Globus pallidus (tissue), 1 donor: ENCODE data around the gene TMEM132D.

ENCODE experiments used
- DNase-seq: peaks from one replicate; pipeline ENCODE4 v3.0.0-alpha.2; 2015; ENCODE audit warnings: low spot score

The TMEM132D gene

GRCh38 chr12:129723260-129723659, 180.6 kb downstream of the TMEM132D start:
- no peak for DNase-seq

DNA sequence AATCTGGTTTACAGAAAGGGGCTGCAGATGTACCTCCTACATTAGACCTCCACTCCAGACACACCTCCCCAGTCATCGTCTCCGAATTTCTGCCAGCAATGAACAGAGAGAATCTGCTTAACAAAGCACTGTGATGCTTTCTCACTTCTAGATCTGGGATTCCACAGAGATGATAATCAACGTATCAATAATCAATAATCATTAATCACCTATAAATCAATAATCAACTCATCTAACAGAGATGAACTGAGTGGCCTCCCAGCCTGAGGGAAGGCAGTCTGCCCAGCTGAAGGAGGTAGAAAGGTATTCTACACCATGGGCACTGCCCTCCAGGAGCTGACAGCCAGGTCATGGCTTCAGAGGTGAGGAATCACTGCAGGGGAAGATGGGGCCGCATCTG, 183.2 kb downstream of the TMEM132D start:
- no peak for DNase-seq

DNA sequence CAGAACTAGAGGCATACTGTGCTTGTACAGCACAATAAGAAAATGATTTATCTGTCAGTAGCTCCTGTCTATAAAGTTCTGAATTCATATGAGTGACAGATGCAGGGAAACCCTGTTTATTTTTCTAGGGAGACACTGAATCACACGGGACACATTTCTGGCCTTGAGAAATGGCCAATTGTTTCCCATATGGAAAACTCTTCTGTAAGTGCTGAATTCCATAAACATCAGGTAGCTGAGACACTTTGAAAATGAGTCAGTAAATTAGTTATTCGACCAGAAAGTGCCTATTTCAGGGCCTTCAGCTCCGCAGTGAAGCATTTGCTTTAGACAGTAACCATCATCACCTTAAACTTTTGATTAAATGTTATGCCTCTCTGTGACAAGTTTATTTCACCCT, 184.4 kb downstream of the TMEM132D start:
- DNase-seq, result no peak

DNA sequence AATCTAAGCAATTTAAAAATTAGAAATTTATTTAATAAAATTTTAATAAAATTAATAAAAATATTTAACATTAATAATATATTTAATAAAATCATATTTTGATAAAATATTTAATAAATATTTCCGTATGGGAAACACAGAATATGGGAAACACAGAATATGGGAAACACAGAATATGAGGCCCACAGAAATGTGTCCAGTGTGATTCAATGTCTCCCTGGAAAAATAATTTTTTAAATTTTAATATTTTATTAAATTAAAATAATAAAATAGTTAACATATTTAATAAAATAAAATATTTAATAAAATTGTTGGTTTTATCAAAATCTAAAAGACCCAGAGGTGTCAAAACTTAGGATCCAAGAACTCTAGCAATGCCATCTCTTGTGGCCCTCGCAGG, 186.4 kb downstream of the TMEM132D start:
- DNase-seq, result no peak

DNA sequence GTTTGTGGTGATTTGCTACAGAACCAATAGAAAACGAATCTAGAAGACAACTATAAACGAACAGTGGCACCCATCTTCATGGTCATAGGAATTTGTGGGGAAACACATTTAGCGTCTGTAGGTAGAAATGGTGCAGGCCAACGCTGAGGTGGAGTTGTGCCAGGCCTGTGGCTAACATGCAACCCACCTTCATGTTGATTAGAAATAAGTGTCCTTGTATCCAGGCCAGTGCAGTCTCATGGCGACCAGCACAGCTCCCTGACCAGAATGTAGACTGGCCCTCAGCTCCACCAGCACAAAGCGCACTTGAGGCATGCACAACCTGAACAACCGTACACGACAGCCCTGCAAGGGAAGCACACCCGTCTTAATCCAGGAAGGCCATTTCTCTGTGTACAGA, 187.0 kb downstream of the TMEM132D start:
- DNase-seq, result no peak

DNA sequence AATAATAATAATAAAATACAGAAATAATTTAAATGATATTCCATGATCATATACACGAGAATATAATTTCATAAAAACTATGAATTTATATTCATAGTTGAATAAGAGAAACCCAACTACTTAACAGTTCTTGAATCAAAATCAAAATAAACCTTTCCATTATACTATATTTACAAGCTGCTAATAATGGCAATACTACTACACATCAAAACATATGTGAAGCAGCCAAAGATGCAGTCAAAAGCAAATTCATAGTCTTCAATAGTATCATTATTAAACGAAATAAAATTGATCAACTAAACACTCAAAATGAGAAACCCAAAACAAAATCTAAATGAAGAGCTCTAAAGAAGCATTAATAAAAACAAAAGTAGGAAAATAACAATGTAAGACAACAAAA, 197.1 kb downstream of the TMEM132D start:
- DNase-seq, result no peak

DNA sequence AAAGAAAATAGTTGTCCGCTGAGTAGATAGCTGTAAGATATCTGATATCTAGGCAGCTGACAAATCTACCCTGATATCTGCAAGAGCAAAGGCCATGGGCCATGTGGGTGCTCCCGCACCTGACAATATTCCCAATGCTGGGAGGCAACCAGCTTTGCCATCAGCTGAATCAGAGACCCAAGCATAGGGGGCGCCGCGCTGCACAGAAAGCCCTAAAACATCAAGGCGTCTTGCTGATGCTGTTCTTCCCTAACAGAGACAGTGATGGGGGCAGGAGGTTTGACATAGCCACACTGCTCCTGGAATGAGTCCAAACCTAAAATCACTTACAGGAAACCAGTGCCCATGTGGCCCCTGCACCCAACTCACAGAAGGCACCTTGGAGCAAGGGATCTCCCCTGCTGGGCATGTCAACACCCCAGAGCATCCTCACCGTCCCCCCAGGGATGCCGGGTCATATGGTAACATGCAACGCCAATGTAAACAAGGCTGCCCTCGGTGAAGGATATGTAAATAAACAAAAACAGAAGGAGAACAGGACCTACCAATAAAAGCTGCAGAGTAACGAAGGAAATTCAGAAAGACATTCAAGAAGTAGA, 199.5 kb downstream of the TMEM132D start:
- no peak for DNase-seq

DNA sequence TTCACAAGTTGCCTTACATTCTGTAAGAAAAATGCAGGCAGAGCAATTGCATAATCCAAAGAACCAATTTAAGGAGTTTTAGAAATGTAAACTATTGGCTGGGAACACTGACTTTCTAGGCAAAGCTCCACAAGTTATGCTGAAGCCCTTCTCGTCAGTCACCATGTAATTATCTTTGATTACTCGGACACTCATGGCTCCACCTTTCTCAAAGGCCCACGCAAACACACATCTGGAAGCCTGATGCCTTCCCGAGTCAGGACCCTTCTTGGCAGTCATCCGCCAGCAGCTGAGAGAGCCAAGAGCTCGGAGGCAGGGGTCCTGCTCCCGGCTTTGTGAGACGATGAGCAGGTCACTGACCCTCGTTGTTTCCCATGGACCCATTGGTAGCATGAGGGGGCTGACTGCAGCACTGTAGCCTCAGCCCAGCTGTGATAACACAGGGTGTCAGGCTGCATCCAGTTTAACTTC, 202.2 kb downstream of the TMEM132D start:
- no peak for DNase-seq

- no peak for DNase-seq
Observed at GRCh38 chr12:129700036-129700435, 203.8 kb downstream of the TMEM132D start.

DNA sequence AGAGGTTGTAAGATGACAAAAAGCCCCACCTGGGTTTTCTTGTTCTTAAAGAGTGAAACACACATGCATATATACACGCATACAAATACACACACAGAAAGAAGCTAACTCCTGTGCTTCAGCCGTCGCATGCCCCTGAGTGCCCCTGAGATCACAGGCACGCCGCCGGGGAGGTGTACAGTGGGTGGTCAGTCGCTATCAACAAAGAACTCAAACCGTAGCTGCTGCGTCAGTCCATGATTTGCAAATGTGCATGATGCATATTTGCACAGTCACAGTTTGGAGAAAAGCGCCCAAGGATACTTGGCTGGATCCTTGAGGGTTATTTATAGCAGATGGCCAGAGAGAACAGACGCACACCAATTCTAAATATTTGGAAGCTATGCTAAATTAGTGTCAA, 206.9 kb downstream of the TMEM132D start:
- no peak for DNase-seq

- DNase-seq, result no peak
Observed at GRCh38 chr12:129696405-129696804, 207.4 kb downstream of the TMEM132D start.

- no peak for DNase-seq
Observed at GRCh38 chr12:129693731-129694130, 210.1 kb downstream of the TMEM132D start.

GRCh38 chr12:129687731-129688130, 216.1 kb downstream of the TMEM132D start:
- no peak for DNase-seq

GRCh38 chr12:129681830-129682229, 222.0 kb downstream of the TMEM132D start:
- no peak for DNase-seq

- DNase-seq, result no peak
Observed at GRCh38 chr12:129681151-129681550, 222.7 kb downstream of the TMEM132D start.

DNA sequence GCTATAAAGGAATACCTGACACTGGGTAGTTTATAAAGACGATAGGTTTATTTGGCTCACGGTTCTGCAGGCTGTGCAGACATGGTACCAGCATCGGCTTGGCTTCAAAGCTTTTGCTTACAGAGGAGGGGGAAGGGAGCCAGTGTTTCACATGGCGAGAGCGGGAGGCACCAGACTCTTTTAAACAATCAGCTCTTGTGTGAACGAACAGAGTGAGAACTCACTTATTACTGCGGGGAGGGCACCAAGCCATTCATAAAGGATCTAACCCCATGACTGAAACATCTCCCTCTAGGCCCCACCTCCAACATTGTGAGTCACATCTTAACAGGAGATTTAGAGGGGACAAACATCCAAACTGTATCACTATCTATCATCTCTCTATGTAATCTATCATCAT, 227.4 kb downstream of the TMEM132D start:
- DNase-seq, result peak; percentile 83

- DNase-seq, result peak; percentile 6
Observed at GRCh38 chr12:129675947-129676346, 227.9 kb downstream of the TMEM132D start.

GRCh38 chr12:129675496-129675895, 228.3 kb downstream of the TMEM132D start:
- no peak for DNase-seq

DNA sequence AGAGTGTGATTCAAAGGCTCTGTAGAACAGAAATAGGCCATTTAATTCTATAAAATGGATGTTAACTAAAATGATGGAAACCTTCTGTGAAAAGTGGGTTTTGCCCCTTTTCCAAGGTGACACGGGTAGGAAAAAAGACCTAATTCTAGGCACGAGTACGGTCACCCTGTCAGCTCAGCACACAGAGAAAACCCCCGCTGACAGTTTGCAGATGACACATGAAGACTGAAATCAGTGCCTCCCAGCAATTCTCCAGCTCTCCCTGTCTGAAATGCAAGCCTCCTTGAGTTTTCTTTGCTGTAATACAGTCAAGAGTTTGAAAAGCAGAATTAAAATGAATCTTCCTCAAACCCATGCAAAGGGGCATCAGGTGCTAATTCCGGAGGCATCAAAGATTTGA, 230.0 kb downstream of the TMEM132D start:
- no peak for DNase-seq

- no peak for DNase-seq
Observed at GRCh38 chr12:129672110-129672509, 231.7 kb downstream of the TMEM132D start.

GRCh38 chr12:129670256-129670920, 233.4 kb downstream of the TMEM132D start:
- no peak for DNase-seq

DNA sequence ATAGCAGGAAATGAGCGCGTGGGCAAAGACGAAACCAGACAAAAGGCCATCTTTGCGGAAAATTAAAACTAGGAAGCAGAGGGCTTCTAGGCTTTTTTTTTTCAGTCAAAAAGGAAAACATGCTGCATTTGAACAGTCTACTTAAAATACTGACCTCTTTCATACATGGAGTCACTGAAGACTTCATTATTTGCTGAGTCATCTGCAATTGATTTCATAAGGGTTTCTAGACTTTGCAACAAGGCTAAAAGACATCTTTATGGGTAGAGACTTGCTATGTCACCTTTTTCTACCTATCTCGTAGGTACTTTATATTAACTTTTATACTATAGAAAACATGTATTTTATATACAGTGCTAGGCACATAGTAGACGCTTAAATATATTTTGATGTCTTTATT, 238.4 kb downstream of the TMEM132D start:
- DNase-seq, result no peak

GRCh38 chr12:129662234-129662633, 241.6 kb downstream of the TMEM132D start:
- DNase-seq, result no peak

- DNase-seq, result no peak
Observed at GRCh38 chr12:129660946-129661345, 242.9 kb downstream of the TMEM132D start.
